Posterior cingulate gyrus (tissue), 11 donors: ENCODE measurements around the gene RPS8.
"Not testable (repeated sequence)": the region's sequence is repeated elsewhere in the genome, so short reads cannot be mapped to it uniquely, and the experiment has no call there.

Experiments used
- DNase-seq, 10 donors: peaks; one replicate each; pipeline versions ENCODE4 v3.0.0 to v3.0.0-alpha.2; 2020 to 2021; ENCODE audit warnings: mixed read lengths in 3 of 10
- intact Hi-C: fragments of 100-400 bp; cut with DNase I; formaldehyde crosslinking; loops from one replicate; pipeline ENCODE4 v1.15.1; 2023

RPS8 gene

DNA sequence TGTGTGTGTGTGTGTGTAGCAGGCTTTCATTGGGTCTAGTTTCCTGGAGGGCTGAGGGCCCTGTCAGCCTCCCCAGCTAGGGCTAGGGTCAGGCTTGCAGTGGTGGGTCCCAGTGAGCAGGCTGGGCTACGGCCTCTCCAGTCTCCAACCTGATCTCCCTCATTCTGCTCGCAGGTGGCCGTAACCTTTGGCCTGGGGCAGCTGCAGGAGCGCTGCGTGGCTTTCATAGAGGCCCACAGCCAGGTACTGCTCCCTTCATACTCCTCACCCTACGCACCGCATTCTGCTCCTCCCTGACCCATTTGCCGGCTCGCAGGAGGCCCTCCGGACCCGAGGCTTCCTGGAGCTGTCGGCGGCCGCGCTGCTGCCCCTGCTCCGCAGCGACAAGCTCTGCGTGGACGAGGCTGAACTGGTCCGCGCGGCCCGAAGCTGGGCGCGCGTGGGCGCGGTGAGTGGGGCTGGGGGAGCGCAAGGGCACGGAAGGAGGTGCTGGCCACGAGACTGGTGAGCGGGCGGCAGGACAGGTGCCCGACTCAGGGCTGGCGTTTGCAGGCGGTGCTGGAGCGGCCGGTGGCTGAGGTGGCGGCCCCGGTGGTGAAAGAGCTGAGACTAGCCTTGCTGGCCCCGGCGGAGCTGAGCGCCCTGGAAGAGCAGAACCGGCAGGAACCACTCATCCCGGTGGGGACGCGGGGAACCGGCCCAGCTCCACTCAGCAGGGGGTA, 37.6 kb downstream of the RPS8 start:
- intact Hi-C loops = no loop called here
- DNase-seq = peak in 5 of 10 donors; percentile 37 to 91 (median 79)

DNA sequence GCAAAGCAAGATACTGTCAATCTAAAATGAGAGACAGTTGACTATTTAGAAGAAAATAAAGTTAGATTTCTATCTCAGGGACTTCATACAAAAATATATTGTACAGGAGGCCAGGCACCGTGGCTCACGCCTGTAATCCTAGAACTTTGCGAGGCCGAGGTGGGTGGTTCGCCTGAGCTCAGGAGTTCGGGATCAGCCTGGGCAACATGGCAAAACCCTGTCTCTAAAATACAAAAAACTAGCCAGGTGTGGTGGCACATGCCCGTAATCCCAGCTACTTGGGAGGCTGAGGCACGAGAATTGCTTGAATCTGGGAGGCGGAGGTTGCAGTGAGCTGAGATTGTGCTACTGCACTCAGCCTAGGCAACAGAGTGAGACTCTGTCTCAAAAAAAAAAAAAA, 40.6 kb downstream of the RPS8 start:
- intact Hi-C loops = not testable (repeated sequence)
- peak in 3 of 10 donors; percentile 11 to 55 (median 47) for DNase-seq

DNA sequence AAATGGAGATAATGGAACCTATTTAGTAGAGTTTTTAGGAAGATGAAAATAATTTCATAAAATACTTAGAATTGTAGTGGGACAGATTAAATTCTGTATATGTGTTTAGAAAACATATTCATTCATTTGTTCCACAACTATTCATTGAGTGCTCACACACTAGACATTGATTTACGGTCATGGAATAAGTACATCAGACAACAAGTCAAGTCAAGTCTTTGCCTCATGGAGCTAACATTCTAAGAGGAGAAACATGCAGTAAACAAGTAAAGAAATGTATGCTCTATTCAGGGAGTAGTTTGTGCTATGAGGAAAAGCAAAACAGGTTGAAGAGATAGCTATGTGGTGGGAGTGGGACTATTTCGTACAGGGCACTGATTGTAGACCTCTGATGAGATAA, 42.0 kb downstream of the RPS8 start:
- DNase-seq = no peak
- intact Hi-C loops = no loop called here

DNA sequence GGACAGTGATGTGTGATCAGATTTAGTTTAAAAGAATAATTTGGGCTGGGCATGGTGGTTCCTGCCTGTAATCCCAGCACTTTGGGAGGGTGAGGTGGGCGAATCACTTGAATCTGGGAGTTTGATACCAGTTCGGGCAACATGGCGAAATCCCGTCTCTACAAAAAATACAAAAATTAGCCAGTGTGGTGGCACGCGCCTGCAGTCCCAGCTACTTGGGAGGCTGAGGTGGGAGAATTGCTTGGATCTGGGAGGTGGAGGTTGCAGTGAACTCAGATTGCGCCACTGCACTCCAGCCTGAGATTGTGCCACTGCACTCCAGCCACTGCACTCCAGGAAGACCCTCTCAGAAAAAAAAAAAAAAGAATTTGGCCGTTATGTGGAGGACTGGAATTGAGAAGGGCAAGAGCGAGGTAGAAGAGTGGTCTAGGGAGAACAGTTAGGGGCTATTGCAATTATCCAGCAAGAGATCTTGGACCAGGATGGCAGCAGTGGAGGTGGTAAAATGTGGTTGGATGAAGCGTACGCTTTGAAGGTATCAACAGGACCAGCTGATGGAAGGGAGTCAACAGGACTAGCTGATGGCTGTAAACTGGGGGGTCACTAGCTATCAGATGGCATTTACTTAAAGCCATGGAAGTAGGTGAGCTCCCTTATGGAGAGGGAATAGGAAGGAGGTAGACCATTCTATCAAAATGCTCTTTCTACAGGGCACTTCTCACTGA, 42.6 kb downstream of the RPS8 start:
- intact Hi-C loops = no loop called here

DNA sequence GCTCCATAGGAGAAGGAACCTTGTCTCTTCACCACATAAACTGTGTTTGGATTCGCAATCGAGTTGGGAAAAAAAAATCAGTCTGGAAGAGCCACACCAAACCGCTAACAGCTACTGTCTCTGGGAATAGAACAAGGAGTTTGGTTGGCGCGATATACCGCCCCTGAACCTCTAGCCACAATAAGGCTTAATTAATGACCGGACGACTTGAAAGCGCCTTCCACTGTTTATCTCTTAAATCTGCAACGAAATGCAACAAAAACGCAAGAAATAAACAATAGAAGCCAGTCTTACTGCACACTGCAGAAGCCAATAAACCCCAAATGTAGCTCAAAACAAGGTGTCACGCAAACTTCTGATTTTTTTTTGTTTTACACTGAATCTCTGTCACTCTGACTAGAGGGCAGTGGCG, 43.9 kb downstream of the RPS8 start:
- intact Hi-C loops = no loop called here
- DNase-seq = peak in 3 of 10 donors; percentile 12 to 64 (median 39)

More for the DNA sequence above, 42.6 kb downstream of the RPS8 start:
- DNase-seq = peak in 3 of 10 donors; percentile 6 to 15 (median 13)

DNA sequence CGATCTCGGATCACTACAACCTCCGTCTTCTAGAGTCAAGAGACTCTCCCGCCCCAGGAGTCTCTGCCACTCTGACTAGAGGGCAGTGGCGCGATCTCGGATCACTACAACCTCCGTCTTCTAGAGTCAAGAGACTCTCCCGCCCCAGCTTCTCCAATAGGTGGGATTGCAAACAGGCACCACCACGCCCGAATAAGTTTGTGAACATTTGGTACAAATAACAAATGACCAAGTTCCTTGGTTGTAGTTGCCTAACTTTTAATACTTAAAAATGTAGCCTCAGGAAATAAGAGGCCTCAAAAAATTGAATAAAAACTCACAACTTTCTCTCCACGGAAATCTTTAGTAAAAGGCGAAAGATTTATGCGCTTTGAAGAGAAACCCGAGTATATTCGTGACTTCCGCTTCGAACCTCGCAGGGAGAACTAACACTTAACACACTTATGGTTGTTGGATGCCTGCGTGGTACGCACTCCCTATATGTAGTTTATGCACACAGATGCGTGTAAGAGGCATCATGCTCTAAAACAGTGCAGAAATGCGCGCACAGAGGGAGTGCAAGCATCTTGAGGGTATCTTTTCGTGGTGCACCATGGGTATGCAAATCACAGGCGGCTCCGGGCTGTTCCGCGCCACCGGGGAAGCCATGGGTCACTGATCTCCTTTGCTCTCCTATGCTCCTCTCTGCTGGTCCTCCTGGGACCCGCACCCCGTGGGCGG, 44.4 kb downstream of the RPS8 start:
- peak in 8 of 10 donors; percentile 54 to 94 (median 68) for DNase-seq
- intact Hi-C loops = no loop called here

DNA sequence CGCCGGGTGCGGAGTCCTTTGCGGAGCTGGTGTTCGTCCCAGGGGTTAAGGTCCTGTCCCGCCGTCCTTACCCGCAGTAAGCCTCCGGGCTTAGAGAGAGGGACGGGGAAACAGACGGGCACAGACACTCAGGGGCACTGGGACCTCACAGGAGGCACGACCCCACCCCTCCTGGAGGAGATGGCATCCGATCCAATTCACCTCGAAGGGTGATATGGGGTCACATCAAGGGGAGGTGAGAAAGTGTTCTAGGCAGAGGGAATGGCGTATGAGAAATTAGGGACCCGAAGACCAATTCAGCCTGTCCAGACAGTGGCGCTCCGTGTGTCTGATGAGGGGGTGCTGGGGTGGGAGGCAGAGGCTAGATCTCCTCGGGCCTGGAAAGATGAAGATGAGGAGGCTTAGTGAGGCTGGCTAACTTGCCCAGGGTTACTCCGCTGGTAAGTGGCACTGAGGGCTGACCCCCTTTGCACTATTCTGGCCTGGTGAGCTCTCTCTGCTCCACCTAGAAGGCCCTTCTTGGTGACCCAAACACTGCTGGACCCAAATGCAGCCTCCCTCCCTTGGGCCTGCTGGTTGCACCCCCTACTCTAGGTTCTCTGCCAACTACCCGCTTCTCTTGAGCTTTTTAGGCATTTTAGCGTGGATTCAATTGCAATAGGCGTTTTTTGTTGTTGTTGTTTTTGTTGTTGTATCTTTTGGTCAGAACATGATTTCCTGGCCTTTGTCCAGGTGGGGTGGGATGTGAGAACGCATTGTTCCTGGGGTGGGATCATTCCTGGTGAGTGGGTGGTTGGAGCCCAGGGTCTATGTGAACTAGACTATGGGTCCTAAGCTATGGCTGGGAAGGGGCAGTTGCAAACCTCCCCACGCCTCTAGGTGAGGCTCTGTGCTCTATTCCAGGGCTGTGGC, 45.2 kb downstream of the RPS8 start:
- intact Hi-C loops = no loop called here
- peak in 3 of 10 donors; percentile 29 to 57 (median 54) for DNase-seq

DNA sequence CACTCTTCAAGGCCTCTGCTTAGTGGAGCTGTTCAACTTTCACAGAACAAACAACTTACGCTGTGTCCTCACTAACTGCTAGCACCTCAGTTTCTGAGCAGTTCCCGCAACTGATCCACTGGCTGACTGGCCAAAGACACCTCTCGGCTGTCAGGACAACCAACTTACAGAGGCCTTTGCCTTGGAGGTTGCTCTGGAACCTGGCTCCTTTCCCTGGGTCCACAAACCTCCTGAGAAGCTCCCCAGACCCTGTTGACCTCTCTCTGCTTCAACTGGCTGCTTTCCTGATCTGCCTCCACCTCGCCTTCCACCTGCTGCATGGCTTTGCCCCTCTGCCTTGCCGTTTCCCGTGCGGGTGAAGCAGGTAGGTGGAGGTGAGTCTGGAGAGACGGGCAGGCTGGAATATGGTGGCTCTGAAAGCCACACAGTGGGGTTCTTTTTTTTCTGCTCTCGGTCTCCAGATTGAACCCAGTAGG, 45.9 kb downstream of the RPS8 start:
- intact Hi-C loops = no loop called here
- peak in 3 of 10 donors; percentile 42 to 55 (median 55) for DNase-seq

DNA sequence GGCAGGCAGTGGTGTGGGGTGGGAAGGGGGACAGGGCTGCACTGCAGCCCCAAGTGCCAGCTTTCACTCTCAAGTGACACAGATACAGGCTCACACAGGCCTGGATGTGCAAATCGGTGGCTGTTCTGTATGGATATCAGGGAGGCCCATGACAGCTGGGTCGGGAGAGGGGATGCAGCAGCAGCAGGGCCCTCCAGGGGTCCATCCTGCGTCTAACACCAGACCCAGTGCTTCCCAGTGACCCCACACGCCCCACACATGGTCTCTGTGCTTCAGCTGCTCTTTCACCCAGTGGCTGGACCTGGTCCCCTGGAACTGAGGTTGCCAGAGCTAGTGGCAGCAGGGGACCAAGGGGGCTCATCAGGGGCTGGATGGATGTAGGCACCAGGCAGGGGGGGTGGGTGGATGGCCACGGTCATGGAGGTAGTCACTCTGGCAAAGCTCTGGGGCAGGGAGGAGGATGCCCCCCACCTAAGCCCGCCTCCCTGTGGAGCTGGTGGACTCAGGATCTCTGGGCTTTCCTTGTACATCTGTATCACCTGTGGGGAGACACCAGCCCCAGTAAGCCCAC, 46.9 kb downstream of the RPS8 start:
- DNase-seq = peak in 3 of 10 donors; percentile 32 to 73 (median 62)
- intact Hi-C loops = no loop called here

DNA sequence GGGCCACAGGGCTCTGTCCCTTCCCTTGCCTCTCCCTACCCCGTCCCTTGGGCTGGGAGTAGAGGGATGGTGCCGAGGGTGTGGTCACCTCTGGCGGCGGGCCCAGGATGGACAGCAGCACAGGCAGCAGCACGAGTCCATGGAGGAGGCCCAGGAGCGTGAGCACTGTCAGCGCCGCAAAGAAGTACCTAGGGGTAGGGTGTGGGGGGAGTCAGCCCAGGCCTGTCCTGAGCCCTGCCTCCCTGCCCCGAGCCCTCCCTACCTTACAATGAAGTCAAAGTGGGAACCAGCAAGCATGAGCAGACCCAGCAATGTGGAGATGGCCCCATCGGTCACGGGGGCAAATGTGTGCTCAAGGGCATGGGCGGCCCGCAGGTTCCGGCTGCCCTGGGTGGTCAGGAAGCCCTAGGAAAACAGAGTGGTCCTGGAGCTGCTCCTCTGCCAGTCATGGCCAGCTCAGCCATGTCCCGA, 47.7 kb downstream of the RPS8 start:
- peak in 3 of 10 donors; percentile 65 to 76 (median 68) for DNase-seq
- intact Hi-C loops = no loop called here

DNA sequence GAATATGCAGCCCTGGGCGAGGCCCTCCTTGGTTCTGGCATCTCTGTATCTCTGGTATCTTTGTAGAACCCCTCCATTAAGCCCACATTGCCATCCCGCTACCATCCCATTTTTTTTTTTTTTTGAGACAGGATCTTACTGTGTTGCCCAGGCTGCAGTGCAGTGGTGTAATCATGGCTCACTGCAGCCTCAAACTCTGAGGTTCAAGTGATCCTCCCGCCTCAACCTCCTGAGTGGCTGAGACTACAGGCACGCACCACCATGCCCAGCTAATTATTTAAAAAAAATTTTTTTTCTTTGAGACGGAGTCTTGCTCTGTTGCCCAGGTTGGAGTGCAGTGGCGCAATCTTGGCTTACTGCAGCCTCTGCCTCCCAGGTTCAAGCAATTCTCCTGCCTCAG, 49.1 kb downstream of the RPS8 start:
- intact Hi-C loops = not testable (repeated sequence)

DNA sequence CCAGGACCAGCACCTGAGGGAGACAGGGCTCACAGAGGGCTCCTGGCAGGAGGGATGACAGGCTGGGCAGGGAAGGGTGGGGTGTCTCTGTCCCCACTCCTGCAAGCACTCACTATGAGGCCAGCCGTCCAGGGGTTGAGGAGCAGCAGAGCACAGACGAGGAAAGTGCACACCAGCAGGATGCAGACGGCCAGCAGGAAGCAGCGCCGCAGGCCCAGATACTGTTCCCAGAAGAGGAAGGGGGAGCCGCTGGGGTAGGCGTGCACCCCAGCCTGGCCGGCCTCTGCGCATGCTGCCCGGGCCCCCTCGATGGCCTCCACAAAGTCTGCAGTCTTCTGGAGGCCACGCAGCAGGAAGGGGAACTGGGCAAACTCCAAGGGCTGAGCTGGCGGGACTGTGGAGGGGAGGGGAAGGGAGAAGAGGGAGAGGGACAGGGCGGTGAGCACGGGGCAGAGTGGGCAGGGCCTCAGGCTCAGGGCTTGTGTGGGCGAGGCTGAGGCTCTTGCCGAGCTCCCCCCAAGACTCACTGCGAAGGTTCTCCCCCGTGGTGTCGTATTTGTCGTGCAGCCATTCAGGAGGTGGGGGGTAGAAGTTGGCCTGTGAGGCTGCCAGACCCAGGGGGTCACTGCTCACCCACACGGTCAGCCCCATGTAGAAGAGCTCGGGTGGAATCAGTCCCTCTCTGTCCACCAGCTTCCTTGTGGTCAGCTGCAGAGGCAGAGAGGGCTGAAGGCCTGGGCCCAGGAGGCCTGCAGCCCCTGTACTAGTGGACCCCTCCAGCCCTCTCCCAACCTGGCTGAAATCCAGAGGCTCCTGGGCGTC, 51.2 kb downstream of the RPS8 start:
- intact Hi-C loops = no loop called here

More for the DNA sequence above, 49.1 kb downstream of the RPS8 start:
- DNase-seq = peak in 3 of 10 donors; percentile 10 to 14 (median 11)

DNA sequence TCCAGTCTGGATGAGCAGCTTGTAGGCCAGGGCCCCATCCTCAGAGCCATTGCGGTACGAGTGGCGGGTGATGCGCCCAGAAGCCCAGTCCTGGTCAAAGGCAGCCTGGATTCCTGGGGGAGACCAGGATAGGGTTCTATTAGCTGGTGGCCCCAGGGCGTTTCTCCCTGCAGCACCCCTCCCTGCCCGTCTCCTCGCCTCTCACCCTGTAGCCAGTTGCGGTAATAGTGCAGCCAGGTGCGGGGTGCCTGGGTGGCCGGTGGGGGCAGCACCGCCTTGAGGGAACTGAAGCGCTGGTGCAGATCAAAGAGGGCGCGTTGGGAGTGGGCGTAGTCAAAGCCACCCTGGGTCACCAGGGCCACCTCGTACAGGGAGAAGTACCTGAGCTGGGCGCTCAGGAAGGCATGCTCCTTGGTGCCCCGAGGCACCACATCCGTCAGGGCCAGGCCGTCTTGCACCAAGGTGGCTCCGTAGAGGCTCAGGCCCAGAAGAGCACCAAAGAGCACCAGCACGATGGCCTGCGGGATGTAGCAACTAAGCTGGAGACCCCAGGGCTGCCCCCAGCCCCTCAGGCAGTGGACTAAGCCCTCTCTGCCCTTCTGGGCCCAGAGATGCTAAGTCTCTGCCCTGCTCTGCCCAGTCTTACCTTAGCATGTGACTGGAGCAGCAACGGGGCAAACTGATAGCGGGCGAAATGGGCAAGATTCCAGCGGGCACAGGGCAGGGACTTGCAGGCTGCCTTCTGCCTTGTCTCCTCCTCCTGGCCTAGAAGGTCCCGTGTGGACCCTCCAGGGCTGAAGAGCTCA, 52.1 kb downstream of the RPS8 start:
- intact Hi-C loops = no loop called here
- peak in 2 of 10 donors; percentile 70 to 74 for DNase-seq

More for the DNA sequence above, 51.2 kb downstream of the RPS8 start:
- DNase-seq = peak in 4 of 10 donors; percentile 39 to 91 (median 78)

DNA sequence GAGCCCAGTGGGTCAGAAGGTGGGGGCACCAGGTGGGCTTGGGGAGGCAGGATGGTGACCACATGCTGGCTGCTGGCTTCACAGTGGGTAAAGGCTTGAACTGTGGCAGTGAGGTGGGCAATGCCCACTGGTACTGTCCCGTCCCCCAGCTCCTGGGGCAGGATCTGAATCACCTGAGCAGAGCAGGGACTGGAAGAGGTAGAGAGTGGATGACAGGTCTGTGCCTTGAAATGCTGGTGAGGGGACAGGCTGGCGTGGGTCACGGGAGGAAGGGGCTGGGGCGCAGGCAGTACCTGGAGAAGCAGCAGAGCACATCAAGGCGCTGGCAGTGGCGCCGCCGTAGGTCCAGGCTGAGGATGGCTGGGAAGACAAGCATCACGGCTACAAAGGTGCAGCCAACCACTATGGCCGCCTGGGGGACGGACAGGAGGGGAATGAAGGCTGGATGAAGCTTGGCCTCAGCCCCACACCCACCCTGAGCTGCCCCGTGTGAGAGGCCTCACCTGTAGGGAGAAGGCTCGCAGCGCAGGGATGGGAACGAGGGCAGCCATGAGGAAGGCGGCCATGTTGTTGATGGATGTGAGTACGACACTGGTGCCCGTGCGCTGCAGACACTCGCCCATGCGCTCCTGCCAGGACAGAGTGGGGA, 52.8 kb downstream of the RPS8 start:
- DNase-seq = peak in 2 of 10 donors; percentile 42 to 62

More for the DNA sequence above, 52.8 kb downstream of the RPS8 start:
- intact Hi-C loops = no loop called here
